Activated naive CD8-positive, alpha-beta T cell treated with anti-CD3 and anti-CD28 coated beads, Interleukin-2, amount 50 U/mL, for 24 hours (primary cell): ENCODE measurements around the gene PAK1IP1.

Source experiments
- ATAC-seq: fragments of 150-1000 bp; cut with Tn5 transposase; one replicate; pipeline ENCODE4 v1.10.0; 2021
- DNase-seq: peaks from one replicate; pipeline ENCODE4 v3.0.0; 2021
- H3K27ac Mint-ChIP-seq: one replicate; pipeline ENCODE4 v1.8.0; 2021; ENCODE audit warnings: mild to moderate bottlenecking, mixed read lengths
- H3K27me3 Mint-ChIP-seq: one replicate; pipeline ENCODE4 v1.8.0; 2021; ENCODE audit warnings: mixed read lengths
- H3K36me3 Mint-ChIP-seq: one replicate; pipeline ENCODE4 v1.8.0; 2021; ENCODE audit warnings: low read depth, mixed read lengths
- H3K4me1 Mint-ChIP-seq: one replicate; pipeline ENCODE4 v1.8.0; 2021; ENCODE audit warnings: mixed read lengths
- H3K4me3 Mint-ChIP-seq: one replicate; pipeline ENCODE4 v1.8.0; 2021; ENCODE audit warnings: mild to moderate bottlenecking, moderate library complexity, mixed read lengths
- H3K9me3 Mint-ChIP-seq: one replicate; pipeline ENCODE4 v1.8.0; 2021; ENCODE audit warnings: mixed read lengths

PAK1IP1 gene

DNA sequence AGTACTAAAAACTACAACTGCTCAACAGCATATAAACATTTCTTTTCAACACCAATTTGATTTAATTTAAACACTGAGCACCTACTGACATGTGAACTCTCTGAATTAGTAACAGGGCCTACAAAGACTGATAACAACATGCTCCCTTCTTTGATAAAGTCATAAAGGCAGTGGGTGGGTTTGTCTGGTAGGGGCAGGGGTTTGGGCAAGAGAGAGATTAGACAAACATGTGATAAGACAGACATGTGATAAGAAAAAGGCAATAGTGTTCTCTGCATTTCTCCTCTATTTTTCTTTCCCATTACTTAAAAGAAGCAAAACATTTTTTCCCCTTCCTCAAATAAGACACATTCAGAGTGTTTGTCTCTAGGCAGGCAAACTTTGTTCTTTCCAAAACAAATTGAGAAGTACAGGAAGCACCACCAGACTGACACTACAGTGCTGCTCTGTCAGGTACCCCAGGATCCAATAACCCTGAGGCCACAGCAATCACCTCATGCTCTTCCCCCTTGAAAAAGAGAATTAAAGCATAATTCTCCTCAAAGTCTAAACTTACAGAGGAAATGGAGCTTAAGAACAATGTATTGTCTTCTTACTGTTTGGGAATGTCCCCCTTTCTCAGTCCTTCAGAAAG lies 12.3 kb upstream of the PAK1IP1 start:
- H3K4me3 Mint-ChIP-seq = no peak overlapping the region
- H3K36me3 Mint-ChIP-seq = no peaks in the 10 kb centered on the region
- H3K4me1 Mint-ChIP-seq = peaks cover 48% of the 10 kb centered on the region
- peak overlapping the region; percentile 74 for H3K27ac Mint-ChIP-seq
- no peaks in the 10 kb centered on the region for H3K9me3 Mint-ChIP-seq
- DNase-seq (no peak), ATAC-seq (no peak)
- peaks cover 2% of the 10 kb centered on the region for H3K27me3 Mint-ChIP-seq

GRCh38 chr6:10684618-10685017 lies 10.2 kb upstream of the PAK1IP1 start:
- Mint-ChIP-seq H3K4me1 (peaks cover 47% of the 10 kb centered on the region), H3K9me3 (no peaks in the 10 kb centered on the region), H3K27me3 (peaks cover 2% of the 10 kb centered on the region), H3K27ac (peak overlapping the region; percentile 59), H3K36me3 (no peaks in the 10 kb centered on the region), H3K4me3 (peak overlapping the region; percentile 2)
- no peak for DNase-seq
- no peak for ATAC-seq

DNA sequence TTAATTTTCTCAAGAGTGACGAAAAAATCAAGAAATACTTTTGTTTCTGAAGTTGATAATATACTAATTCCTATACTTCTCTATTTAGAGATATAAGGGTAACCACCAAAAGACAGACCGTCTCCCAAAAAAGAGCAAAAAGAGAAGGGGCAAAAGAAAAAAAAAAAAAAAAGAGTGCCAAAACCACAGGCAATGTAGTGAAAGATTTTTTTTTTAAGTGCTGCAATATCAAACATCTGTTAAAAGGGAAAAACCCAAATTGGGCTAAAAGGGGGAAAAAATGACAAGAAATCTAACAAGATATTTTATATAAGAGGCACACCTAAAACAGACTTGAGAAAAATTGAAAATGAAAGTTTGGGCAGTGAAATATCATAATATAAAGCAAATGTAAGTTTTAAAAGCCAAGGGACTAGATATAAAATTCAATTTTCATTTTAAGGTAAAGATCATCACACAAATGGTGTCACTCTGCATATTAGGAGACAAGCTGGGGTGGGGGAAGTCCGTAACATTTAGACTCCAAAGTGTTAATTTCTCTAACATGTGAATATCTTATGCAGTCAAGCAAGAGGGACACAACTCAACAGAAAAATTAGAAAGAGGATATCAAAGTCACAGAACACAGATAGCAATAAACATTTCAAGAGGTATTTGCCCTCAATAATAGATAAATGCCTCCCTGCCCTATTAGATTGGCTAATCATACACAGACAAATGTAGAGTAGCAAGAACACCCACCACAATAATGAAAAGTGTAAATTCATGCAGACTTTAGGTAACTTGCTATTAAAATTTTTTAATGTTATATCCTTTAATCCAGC lies 9.5 kb upstream of the PAK1IP1 start:
- no peaks in the 10 kb centered on the region for H3K36me3 Mint-ChIP-seq
- peaks cover 46% of the 10 kb centered on the region for H3K4me1 Mint-ChIP-seq
- DNase-seq = no peak
- H3K27ac Mint-ChIP-seq = peak overlapping the region; percentile 59
- no peaks in the 10 kb centered on the region for H3K9me3 Mint-ChIP-seq
- peak overlapping the region; percentile 2 for H3K4me3 Mint-ChIP-seq
- ATAC-seq = peak; percentile 74
- H3K27me3 Mint-ChIP-seq = no peaks in the 10 kb centered on the region

DNA sequence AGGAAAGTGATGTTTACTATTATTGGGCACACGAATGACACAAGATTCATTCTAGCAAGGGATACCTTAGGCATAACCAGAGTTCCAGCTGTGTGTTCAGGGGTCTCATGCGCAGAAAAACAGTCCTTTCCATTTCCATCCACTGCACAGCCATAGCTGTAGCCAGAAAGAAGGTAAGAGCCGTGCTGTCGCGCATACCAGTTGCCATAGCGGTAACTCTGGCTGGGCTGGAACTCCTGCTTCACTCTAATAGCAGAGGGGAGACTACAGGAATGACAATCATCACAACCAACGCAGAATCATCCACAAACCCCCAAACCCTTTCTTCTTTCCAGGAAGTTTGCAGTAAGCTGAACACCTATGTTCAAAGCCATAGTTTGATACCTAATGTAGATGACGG lies 7.9 kb upstream of the PAK1IP1 start:
- DNase-seq (no peak), ATAC-seq (no peak)
- Mint-ChIP-seq H3K27ac (no peak overlapping the region), H3K4me1 (peaks cover 43% of the 10 kb centered on the region), H3K36me3 (no peaks in the 10 kb centered on the region), H3K27me3 (no peaks in the 10 kb centered on the region), H3K4me3 (no peak overlapping the region), H3K9me3 (no peaks in the 10 kb centered on the region)

GRCh38 chr6:10687582-10687981 lies 7.2 kb upstream of the PAK1IP1 start:
- peaks cover 1% of the 10 kb centered on the region for H3K36me3 Mint-ChIP-seq
- peaks cover 38% of the 10 kb centered on the region for H3K4me1 Mint-ChIP-seq
- H3K4me3 Mint-ChIP-seq = no peak overlapping the region
- ATAC-seq (no peak), DNase-seq (no peak)
- H3K27me3 Mint-ChIP-seq = no peaks in the 10 kb centered on the region
- H3K27ac Mint-ChIP-seq = no peak overlapping the region
- H3K9me3 Mint-ChIP-seq = no peaks in the 10 kb centered on the region

- ATAC-seq (no peak), DNase-seq (no peak)
- H3K9me3 Mint-ChIP-seq = peaks cover 3% of the 10 kb centered on the region
- peaks cover 25% of the 10 kb centered on the region for H3K4me1 Mint-ChIP-seq
- peaks cover 3% of the 10 kb centered on the region for H3K27me3 Mint-ChIP-seq
- no peak overlapping the region for H3K4me3 Mint-ChIP-seq
- H3K36me3 Mint-ChIP-seq = peaks cover 22% of the 10 kb centered on the region
- no peak overlapping the region for H3K27ac Mint-ChIP-seq
Observed at GRCh38 chr6:10690651-10691445, 3.9 kb upstream of the PAK1IP1 start.

- Mint-ChIP-seq H3K36me3 (peaks cover 35% of the 10 kb centered on the region), H3K9me3 (peaks cover 3% of the 10 kb centered on the region), H3K4me3 (peak overlapping the region; percentile 89), H3K27me3 (peaks cover 3% of the 10 kb centered on the region), H3K4me1 (peaks cover 41% of the 10 kb centered on the region), H3K27ac (peak overlapping the region; percentile 100)
- ATAC-seq (no peak), DNase-seq (no peak)
Observed at GRCh38 chr6:10692965-10693538, 1.7 kb upstream of the PAK1IP1 start.

- H3K27me3 Mint-ChIP-seq = peaks cover 3% of the 10 kb centered on the region
- H3K4me3 Mint-ChIP-seq = peak overlapping the region; percentile 89
- H3K27ac Mint-ChIP-seq = peak overlapping the region; percentile 100
- peaks cover 3% of the 10 kb centered on the region for H3K9me3 Mint-ChIP-seq
- H3K36me3 Mint-ChIP-seq = peaks cover 52% of the 10 kb centered on the region
- peaks cover 53% of the 10 kb centered on the region for H3K4me1 Mint-ChIP-seq
- ATAC-seq = no peak
- DNase-seq = no peak
Observed at GRCh38 chr6:10695086-10695657, 400 bp downstream of the PAK1IP1 start.

DNA sequence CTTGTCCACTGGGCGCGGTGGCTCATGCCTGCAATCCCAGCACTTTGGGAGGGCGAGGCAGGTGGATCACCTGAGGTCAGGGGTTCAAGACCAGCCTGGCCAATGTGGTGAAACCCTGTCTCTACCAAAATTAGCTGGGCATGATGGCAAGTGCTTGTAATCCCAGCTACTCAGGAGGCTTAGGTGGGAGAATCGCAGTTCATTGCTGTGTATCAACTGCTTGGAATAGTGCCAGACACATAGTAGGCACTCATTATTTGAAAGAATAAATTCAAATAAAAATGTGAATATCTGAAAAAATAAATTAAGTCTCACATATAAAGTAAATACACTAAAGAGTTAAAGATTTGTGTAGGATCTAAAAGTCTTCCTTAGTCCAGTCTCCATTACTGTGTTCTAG lies 1.9 kb downstream of the PAK1IP1 start:
- peaks cover 65% of the 10 kb centered on the region for H3K36me3 Mint-ChIP-seq

DNA sequence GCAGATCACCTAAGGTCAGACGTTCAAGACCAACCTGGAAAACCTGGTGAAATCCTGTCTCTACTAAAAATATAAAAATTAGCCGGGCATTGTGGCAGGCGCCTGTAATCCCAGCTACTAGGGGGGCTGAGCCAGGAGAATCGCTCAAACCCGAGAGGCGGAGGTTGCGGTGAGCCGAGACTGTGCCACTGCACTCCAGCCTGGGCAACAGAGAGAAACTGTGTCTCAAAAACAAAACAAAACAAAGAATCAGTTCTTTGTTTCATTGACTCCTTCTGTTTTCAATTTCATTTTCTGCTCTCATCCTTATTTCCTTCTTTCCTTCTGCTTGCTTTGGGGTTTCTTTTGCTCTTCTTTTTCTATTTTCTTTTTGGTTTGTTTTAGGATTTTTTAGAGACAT lies 19.2 kb downstream of the PAK1IP1 start:
- no peak for ATAC-seq
- no peak overlapping the region for H3K27ac Mint-ChIP-seq
- H3K4me3 Mint-ChIP-seq = no peak overlapping the region

More for the DNA sequence above, 1.9 kb downstream of the PAK1IP1 start:
- DNase-seq (no peak), ATAC-seq (no peak)
- Mint-ChIP-seq H3K27ac (peak overlapping the region; percentile 45), H3K27me3 (peaks cover 3% of the 10 kb centered on the region), H3K9me3 (peaks cover 3% of the 10 kb centered on the region), H3K4me3 (peak overlapping the region; percentile 89), H3K4me1 (peaks cover 59% of the 10 kb centered on the region)

DNA sequence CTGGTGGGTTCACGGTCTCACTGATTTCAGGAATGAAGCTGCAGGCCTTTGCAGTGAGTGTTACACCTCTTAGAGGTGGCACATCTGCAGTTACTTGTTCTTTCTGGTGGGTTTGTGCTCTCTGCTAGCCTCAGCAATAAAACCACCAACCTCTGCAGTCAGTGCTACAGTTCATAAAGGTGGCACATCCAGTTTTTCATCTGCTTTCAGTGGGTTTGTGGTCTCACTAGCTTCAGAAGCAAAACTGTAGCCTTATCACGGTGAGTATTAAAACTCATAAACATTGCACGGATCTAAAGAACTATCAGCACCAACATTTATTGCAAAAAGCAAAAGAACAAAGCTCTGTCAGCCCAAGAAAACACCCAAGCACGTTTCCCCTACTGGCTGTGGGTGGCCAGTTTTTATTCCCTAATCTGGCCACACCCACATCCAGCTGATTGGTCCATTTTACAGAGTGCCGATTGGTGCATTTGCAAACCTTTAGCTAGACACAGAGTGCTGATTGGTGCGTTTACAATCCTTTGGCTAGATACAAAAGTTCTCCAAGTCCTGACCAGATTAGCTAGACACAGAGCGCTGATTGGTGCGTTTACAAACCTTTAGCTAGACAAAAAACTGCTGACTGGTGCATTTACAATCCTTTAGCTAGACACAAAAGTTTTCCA lies 24.7 kb downstream of the PAK1IP1 start:
- H3K4me1 Mint-ChIP-seq = peaks cover 38% of the 10 kb centered on the region
- peak overlapping the region; percentile 82 for H3K4me3 Mint-ChIP-seq
- ATAC-seq (no peak), DNase-seq (peak; percentile 50)
- H3K36me3 Mint-ChIP-seq = peaks cover 9% of the 10 kb centered on the region
- no peaks in the 10 kb centered on the region for H3K27me3 Mint-ChIP-seq
- peaks cover 9% of the 10 kb centered on the region for H3K9me3 Mint-ChIP-seq
- peak overlapping the region; percentile 89 for H3K27ac Mint-ChIP-seq

More for the DNA sequence above, 19.2 kb downstream of the PAK1IP1 start:
- peaks cover 20% of the 10 kb centered on the region for H3K36me3 Mint-ChIP-seq
- no peaks in the 10 kb centered on the region for H3K4me1 Mint-ChIP-seq
- no peaks in the 10 kb centered on the region for H3K27me3 Mint-ChIP-seq
- no peak for DNase-seq
- H3K9me3 Mint-ChIP-seq = peaks cover 4% of the 10 kb centered on the region

DNA sequence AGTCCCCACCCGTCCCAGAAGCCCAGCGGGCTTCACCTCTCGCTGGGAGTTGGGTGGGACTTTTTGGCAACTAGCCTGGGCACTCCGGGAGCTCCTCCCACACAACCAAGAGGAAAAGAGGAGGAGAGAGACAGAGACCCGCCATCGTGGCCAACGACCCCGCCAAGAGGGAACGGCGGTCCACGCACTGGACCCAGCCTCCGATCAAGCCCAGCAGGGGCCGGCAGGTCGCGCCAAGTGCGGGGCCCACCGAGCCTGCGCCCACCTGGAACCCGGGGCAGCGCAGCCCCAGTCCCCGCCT lies 25.1 kb downstream of the PAK1IP1 start:
- H3K4me3 Mint-ChIP-seq = peak overlapping the region; percentile 82
- H3K9me3 Mint-ChIP-seq = peaks cover 9% of the 10 kb centered on the region
- peak overlapping the region; percentile 89 for H3K27ac Mint-ChIP-seq
- H3K4me1 Mint-ChIP-seq = peaks cover 43% of the 10 kb centered on the region
- no peak for DNase-seq
- peaks cover 9% of the 10 kb centered on the region for H3K36me3 Mint-ChIP-seq
- H3K27me3 Mint-ChIP-seq = no peaks in the 10 kb centered on the region
- no peak for ATAC-seq

GRCh38 chr6:10720265-10720959 lies 25.6 kb downstream of the PAK1IP1 start:
- H3K9me3 Mint-ChIP-seq = peaks cover 9% of the 10 kb centered on the region
- peaks cover 10% of the 10 kb centered on the region for H3K36me3 Mint-ChIP-seq
- H3K4me1 Mint-ChIP-seq = peaks cover 47% of the 10 kb centered on the region
- H3K27ac Mint-ChIP-seq = peak overlapping the region; percentile 91
- ATAC-seq (peak; percentile 25), DNase-seq (peak; percentile 67)
- H3K4me3 Mint-ChIP-seq = peak overlapping the region; percentile 91
- no peaks in the 10 kb centered on the region for H3K27me3 Mint-ChIP-seq
